Tibial artery (tissue), 4 donors: ENCODE data around the gene PPP2R3A.
A peak's percentile ranks its signal among the peaks of the same experiment; 100 is the strongest.

Source experiments
- DNase-seq, 2 donors: peaks; one replicate each; pipeline ENCODE4 v3.0.0-alpha.2; 2019
- H3K27ac ChIP-seq, 2 donors: fragments of 200-600 bp; sonication (generic) in 1 of 2; 1 replicate in 1 of 2; 2 replicates in 1 of 2; pipeline ENCODE4 v1.5.1; 2018 to 2019; ENCODE audit warnings: mild to moderate bottlenecking in 1 of 2
- H3K27me3 ChIP-seq, 2 donors: fragments of 200-600 bp; sonication (generic) in 1 of 2; one replicate each; pipeline versions ENCODE4 v1.5.1 to v1.6.0; 2016 to 2019
- H3K36me3 ChIP-seq, 3 donors: fragments of 200-600 bp; sonication (generic) in 2 of 3; one replicate each; pipeline ENCODE4 v1.5.1; 2016 to 2019; ENCODE audit warnings: mild to moderate bottlenecking in 2 of 3
- H3K4me1 ChIP-seq, 4 donors: fragments of 200-600 bp; sonication (generic) in 2 of 4; 1 replicate in 3 of 4; 2 replicates in 1 of 4; pipeline ENCODE4 v1.5.1; 2016 to 2019
- H3K4me3 ChIP-seq, 2 donors: fragments of 200-600 bp; sonication (generic) in 1 of 2; 1 replicate in 1 of 2; 2 replicates in 1 of 2; pipeline ENCODE4 v1.5.1; 2018 to 2019; ENCODE audit warnings: mild to moderate bottlenecking in 2 of 2
- H3K9me3 ChIP-seq, 3 donors: fragments of 200-600 bp; sonication (generic) in 1 of 3; one replicate each; pipeline ENCODE4 v1.5.1; 2016 to 2019
- intact Hi-C: fragments of 100-400 bp; cut with DNase I; formaldehyde crosslinking; loops from one replicate; pipeline ENCODE4 v1.15.0; 2023; ENCODE audit warnings: low total_unique reads
- TF ChIP-seq, protein P1 (sequence below), 2 experiments: fragments of 200-600 bp in 1 of 2; fragments of 450-650 bp in 1 of 2; IDR thresholded peaks; one replicate each; pipeline ENCODE4 v1.5.1; 2017 to 2019; ENCODE audit warnings: antibody characterized with exemption in 2 of 2, mild to moderate bottlenecking in 1 of 2, moderate library complexity in 1 of 2

Gene PPP2R3A

DNA sequence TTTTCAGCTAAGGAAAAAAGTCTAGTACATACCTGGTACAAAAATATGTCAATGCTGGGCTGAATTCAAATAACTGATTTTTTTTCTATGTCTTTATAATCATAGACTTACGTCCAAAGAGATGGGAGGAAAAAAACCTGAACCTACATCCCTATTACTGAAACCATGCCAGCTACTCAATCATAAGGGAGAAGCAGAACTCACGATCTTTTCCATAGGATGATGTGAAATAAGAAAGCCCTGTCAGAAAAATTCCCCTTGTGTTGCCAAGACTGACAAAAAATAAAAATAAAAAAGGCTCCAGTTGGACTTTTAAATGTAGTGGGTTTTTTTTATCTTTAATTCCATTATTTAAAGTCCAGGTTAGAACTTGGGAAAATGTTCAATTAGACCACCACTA is 227.3 kb downstream of the PPP2R3A start:
- peak overlapping the region; percentile 100 for H3K27ac ChIP-seq
- H3K27me3 ChIP-seq = no peaks in the 10 kb centered on the region
- intact Hi-C loops = loop anchor here (10.0 kb wide), 2 partner anchors 118 to 672 kb away; partner anchors contain the start of gene NCK1
- TF ChIP-seq, protein P1, sequence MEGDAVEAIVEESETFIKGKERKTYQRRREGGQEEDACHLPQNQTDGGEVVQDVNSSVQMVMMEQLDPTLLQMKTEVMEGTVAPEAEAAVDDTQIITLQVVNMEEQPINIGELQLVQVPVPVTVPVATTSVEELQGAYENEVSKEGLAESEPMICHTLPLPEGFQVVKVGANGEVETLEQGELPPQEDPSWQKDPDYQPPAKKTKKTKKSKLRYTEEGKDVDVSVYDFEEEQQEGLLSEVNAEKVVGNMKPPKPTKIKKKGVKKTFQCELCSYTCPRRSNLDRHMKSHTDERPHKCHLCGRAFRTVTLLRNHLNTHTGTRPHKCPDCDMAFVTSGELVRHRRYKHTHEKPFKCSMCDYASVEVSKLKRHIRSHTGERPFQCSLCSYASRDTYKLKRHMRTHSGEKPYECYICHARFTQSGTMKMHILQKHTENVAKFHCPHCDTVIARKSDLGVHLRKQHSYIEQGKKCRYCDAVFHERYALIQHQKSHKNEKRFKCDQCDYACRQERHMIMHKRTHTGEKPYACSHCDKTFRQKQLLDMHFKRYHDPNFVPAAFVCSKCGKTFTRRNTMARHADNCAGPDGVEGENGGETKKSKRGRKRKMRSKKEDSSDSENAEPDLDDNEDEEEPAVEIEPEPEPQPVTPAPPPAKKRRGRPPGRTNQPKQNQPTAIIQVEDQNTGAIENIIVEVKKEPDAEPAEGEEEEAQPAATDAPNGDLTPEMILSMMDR (IDR thresholded peaks at IDR 0.05) = no peak
- DNase-seq = no peak
- peak overlapping the region; percentile 92 to 98 for H3K4me3 ChIP-seq
- no peaks in the 10 kb centered on the region for H3K36me3 ChIP-seq
- peaks cover 0 to 58% (median 30%) of the 10 kb centered on the region in 4 donors for H3K4me1 ChIP-seq
- no peaks in the 10 kb centered on the region for H3K9me3 ChIP-seq

- peak overlapping the region; percentile 92 to 98 for H3K4me3 ChIP-seq
- TF ChIP-seq, protein P1 (IDR thresholded peaks at IDR 0.05) = no peak
- no peak for DNase-seq
- H3K9me3 ChIP-seq = no peaks in the 10 kb centered on the region
- no peaks in the 10 kb centered on the region for H3K27me3 ChIP-seq
- intact Hi-C loops = loop anchor here (10.0 kb wide), 2 partner anchors 119 to 671 kb away; partner anchors contain the start of gene NCK1
- peaks cover 0 to 57% (median 27%) of the 10 kb centered on the region in 4 donors for H3K4me1 ChIP-seq
- H3K36me3 ChIP-seq = no peaks in the 10 kb centered on the region
- peak overlapping the region; percentile 100 for H3K27ac ChIP-seq
These were observed 227.9 kb downstream of the PPP2R3A start for GRCh38 chr3:136193278-136194054.

GRCh38 chr3:136194409-136195257 is 229.1 kb downstream of the PPP2R3A start:
- H3K4me3 ChIP-seq = peak overlapping the region; percentile 92 to 98
- peaks cover 0 to 46% (median 26%) of the 10 kb centered on the region in 4 donors for H3K4me1 ChIP-seq
- peak; percentile 26 to 66 for DNase-seq
- TF ChIP-seq, protein P1 (IDR thresholded peaks at IDR 0.05) = no peak
- H3K27me3 ChIP-seq = no peaks in the 10 kb centered on the region
- no peaks in the 10 kb centered on the region for H3K9me3 ChIP-seq
- peak overlapping the region; percentile 100 for H3K27ac ChIP-seq
- intact Hi-C loops = loop anchor here (5.0 to 10.0 kb wide), 3 partner anchors 120 to 670 kb away; partner anchors contain the start of genes NCK1 and STAG1
- H3K36me3 ChIP-seq = no peaks in the 10 kb centered on the region

DNA sequence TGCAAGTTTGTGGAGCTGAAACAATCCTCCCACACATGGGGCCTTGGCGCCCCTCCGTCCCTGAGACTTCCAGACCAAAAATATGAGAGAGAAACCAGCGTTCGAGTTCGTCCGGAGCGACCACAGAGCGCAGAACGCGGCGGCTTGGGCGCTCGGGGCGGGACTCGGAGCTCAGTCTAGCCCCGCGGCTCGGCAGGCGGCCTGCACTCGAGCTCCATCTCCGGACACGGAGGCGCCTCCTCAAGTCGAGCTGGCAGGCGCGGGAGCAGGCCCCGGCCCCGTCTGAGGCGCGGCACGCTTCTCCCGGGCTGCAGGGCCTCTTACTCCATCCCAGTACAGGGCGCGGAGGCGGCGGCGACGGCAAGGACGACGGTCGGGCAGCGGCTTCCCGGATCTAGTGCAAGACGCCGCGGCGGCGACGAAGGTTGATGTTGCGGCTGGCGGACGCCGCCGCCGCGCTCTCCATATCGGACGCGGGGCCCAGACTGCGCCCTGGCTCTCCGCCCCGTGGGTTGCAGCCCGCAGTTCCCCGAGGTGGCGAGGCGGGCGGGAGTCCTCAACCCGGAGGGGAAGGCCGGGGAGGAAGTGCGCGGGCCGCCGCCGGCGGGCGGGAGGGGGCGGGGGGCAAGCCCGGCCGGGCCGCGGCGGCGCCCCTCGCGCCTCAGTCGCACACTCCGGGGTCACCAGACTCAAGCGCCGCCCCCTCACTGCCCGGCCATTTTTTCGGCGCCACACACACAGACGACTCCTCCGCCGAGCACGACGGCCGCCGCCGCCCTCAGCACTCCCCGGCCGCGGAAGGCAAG is 229.9 kb downstream of the PPP2R3A start:
- H3K27me3 ChIP-seq = no peaks in the 10 kb centered on the region
- H3K9me3 ChIP-seq = no peaks in the 10 kb centered on the region
- peak overlapping the region; percentile 92 to 98 for H3K4me3 ChIP-seq
- TF ChIP-seq, protein P1 (IDR thresholded peaks at IDR 0.05) = no peak
- no peaks in the 10 kb centered on the region for H3K36me3 ChIP-seq
- H3K4me1 ChIP-seq = peaks cover 0 to 38% (median 21%) of the 10 kb centered on the region in 4 donors
- H3K27ac ChIP-seq = peak overlapping the region; percentile 100
- intact Hi-C loops = loop anchor here (5.0 to 10.0 kb wide), 3 partner anchors 121 to 669 kb away; partner anchors contain the start of genes NCK1 and STAG1
- peak; percentile 80 to 90 for DNase-seq

GRCh38 chr3:136196064-136196400 is 230.5 kb downstream of the PPP2R3A start, which contains the start of gene MSL2:
Gene MSL2, minus strand, starts transcription at chr3:136196335. Its CDS starts 1,222 bp downstream, at chr3:136195113.
- Histone ChIP-seq H3K27me3 (no peaks in the 10 kb centered on the region), H3K4me1 (peaks cover 0 to 32% (median 17%) of the 10 kb centered on the region in 4 donors), H3K4me3 (peak within 1 kb of the TSS; percentile 92 to 98), H3K27ac (peak within 1 kb of the TSS; percentile 100), H3K36me3 (no peaks in the 10 kb centered on the region), H3K9me3 (no peaks in the 10 kb centered on the region)
- DNase-seq = no peak
- intact Hi-C loops = loop anchor here (5.0 to 10.0 kb wide), 3 partner anchors 121 to 669 kb away; partner anchors contain the start of genes NCK1 and STAG1
- TF ChIP-seq, protein P1 (IDR thresholded peaks at IDR 0.05) = no peak
